GM12878 (cell line): ENCODE data around the gene PCBD1. TPM values are rescaled to one million over a fixed set of nuclear protein-coding genes. Genes with fewer than 3 reads are reported as not detected.

Experiments used
- ATAC-seq: fragments of 200-7000 bp; cut with Tn5 transposase; 3 replicates; pipeline ENCODE4 v1.9.1; 2020; ENCODE audit warnings: mild to moderate bottlenecking, moderate library complexity
- BruUV-seq: library from RNA; stranded (reverse); fragments of 400-500 nt; replicated peaks from 2 replicates; lab custom pipeline; 2021; lab: Mats Ljungman, UMichigan
- CTCF ChIA-PET: fragments of 300-600 bp; sonication (Branson Sonifier 250); formaldehyde crosslinking; extraction: SDS; loops from one replicate; lab custom pipeline; 2021; ENCODE audit warnings: inconsistent platforms; lab: Yijun Ruan, JAX
- POLR2A ChIA-PET: fragments of 350-600 bp; formaldehyde crosslinking; extraction: SDS; loops from one replicate; lab custom pipeline; 2021; ENCODE audit warnings: inconsistent platforms; lab: Charles Lee
- RAD21 ChIA-PET: fragments of 300-600 bp; sonication (Branson Sonifier 250); formaldehyde crosslinking; loops from one replicate; lab custom pipeline; 2023; ENCODE audit warnings: antibody characterized with exemption; ENCODE audit not compliant: unreplicated experiment; lab: Charles Lee
- SMC1A ChIA-PET: fragments of 300-600 bp; sonication (Branson Sonifier 250); formaldehyde crosslinking; loops from one replicate; lab custom pipeline; 2023; ENCODE audit not compliant: unreplicated experiment, uncharacterized antibody; lab: Charles Lee
- DNase-seq: peaks from one replicate; pipeline ENCODE4 v3.0.0-alpha.2; 2011; ENCODE audit warnings: low read depth, low spot score
- FAIRE-seq: peaks from 3 replicates; lab custom pipeline; 2011; peaks lifted over from hg19 to GRCh38; lab: Jason Lieb, UNC
- H2AFZ ChIP-seq: 2 replicates; pipeline ENCODE4 v1.6.0; 2011; ENCODE audit warnings: low read depth, low read length, control low read depth; ENCODE audit not compliant: control insufficient read depth
- H3K27ac ChIP-seq: 2 replicates; pipeline ENCODE4 v1.5.1; 2011; ENCODE audit warnings: control low read depth; ENCODE audit not compliant: control insufficient read depth, insufficient read depth
- H3K27me3 ChIP-seq, 2 experiments: replicated peaks in 1 of 2; 2 replicates each; pipeline versions ENCODE4 v1.6.0 to v1.6.1; 2011; ENCODE audit warnings: low read length in 1 of 2; ENCODE audit not compliant: control insufficient read depth in 2 of 2, insufficient read depth in 2 of 2
- H3K36me3 ChIP-seq, 2 experiments: 2 replicates each; pipeline ENCODE4 v1.5.1; 2011; ENCODE audit warnings: low read length in 1 of 2; ENCODE audit not compliant: control insufficient read depth in 2 of 2, insufficient read depth in 2 of 2
- H3K4me1 ChIP-seq: 2 replicates; pipeline ENCODE4 v1.6.1; 2011; ENCODE audit warnings: mild to moderate bottlenecking, low read length, moderate library complexity, mixed read lengths; ENCODE audit not compliant: control insufficient read depth, insufficient read depth
- H3K4me2 ChIP-seq: 2 replicates; pipeline ENCODE4 v1.6.0; 2011; ENCODE audit warnings: control low read depth; ENCODE audit not compliant: control insufficient read depth, insufficient read depth
- H3K4me3 ChIP-seq: fragments of 200-600 bp; sonication (generic); 2 replicates; pipeline ENCODE4 v1.5.1; 2016
- H3K79me2 ChIP-seq: 2 replicates; pipeline ENCODE4 v1.6.0; 2011; ENCODE audit warnings: low read length; ENCODE audit not compliant: control insufficient read depth, insufficient read depth
- H3K9ac ChIP-seq: 2 replicates; pipeline ENCODE4 v1.8.0; 2011; ENCODE audit warnings: low read length, control low read depth, mixed read lengths; ENCODE audit not compliant: control insufficient read depth, insufficient read depth
- H3K9me3 ChIP-seq: replicated peaks from 3 replicates; pipeline ENCODE4 v1.5.1; 2011; ENCODE audit warnings: mild to moderate bottlenecking, low read length; ENCODE audit not compliant: control insufficient read depth, insufficient read depth
- H4K20me1 ChIP-seq: 2 replicates; pipeline ENCODE4 v1.6.0; 2011; ENCODE audit not compliant: control insufficient read depth, insufficient read depth
- ASH2L ChIP-seq: fragments of 300-600, 200-600 bp; sonication (generic); IDR thresholded peaks from 2 replicates; pipeline ENCODE4 v1.6.1; 2017; ENCODE audit warnings: low read depth, mild to moderate bottlenecking, borderline replicate concordance
- BRCA1 ChIP-seq: IDR thresholded peaks from 2 replicates; pipeline ENCODE4 v1.6.1; 2011; ENCODE audit warnings: low read depth, low read length, improper control_type of control experiment
- HCFC1 ChIP-seq: fragments of 150-350 bp; IDR thresholded peaks from 2 replicates; pipeline ENCODE4 v1.6.1; 2014; ENCODE audit warnings: low read length
- KDM1A ChIP-seq: fragments of 200-600 bp; sonication (generic); IDR thresholded peaks from 2 replicates; pipeline ENCODE4 v1.6.1; 2016; ENCODE audit warnings: borderline replicate concordance
- NBN ChIP-seq: fragments of 450-650 bp; IDR thresholded peaks from 2 replicates; pipeline ENCODE4 v1.6.1; 2016
- NKRF ChIP-seq: fragments of 450-650 bp; conservative IDR thresholded peaks from 2 replicates; pipeline ENCODE4 v1.6.1; 2017; ENCODE audit warnings: mild to moderate bottlenecking, moderate library complexity
- PML ChIP-seq: IDR thresholded peaks from 2 replicates; pipeline ENCODE4 v1.6.1; 2012; ENCODE audit warnings: low read length, inconsistent platforms
- ZNF217 ChIP-seq: fragments of 450-650 bp; IDR thresholded peaks from 2 replicates; pipeline ENCODE4 v1.6.1; 2017; ENCODE audit warnings: antibody characterized with exemption, mild to moderate bottlenecking
- WGBS: methylation state at CpG from one replicate; pipeline ENCODE4 v1.1.6; 2016; ENCODE audit warnings: low lambda C conversion rate; ENCODE audit not compliant: insufficient replicate concordance, insufficient coverage; ENCODE audit errors: missing lambda C conversion rate; 5-methylcytosine and 5-hydroxymethylcytosine counted together
- in situ Hi-C: fragments of 300-500 bp; cut with MboI; formaldehyde crosslinking; loops from 9 replicates; pipeline ENCODE4 v1.14.3; 2018; ENCODE audit warnings: mixed read lengths
- intact Hi-C: fragments of 100-400 bp; cut with micrococcal nuclease; formaldehyde crosslinking; loops from one replicate; pipeline ENCODE4 v1.14.2; 2022; ENCODE audit not compliant: unreplicated experiment
- polyA plus RNA-seq, 11 experiments: library from polyadenylated mRNA; depleted of rRNA in 4 of 11; unstranded in 6 of 11; stranded (reverse) in 5 of 11; fragments of >200 nt; fragmentation: Nextera tagmentation in 4 of 11; fragmentation: Illumina TruSeq in 1 of 11; extraction: Ambion mirVana in 4 of 11; extraction: Trizol in 1 of 11; gene quantifications; 1 replicate in 1 of 11; 2 replicates in 10 of 11; pipeline versions ENCODE4 v1.2.1 to v1.2.3, GENCODE V29; 2011 to 2016; ENCODE audit warnings: inconsistent platforms in 2 of 11, missing spikeins in 2 of 11, low read depth in 1 of 11
- total RNA-seq, 4 experiments: library from RNA; depleted of rRNA in 3 of 4; stranded (reverse); fragments of >200 nt in 3 of 4; fragmentation: Illumina TruSeq in 1 of 4; extraction: Trizol in 1 of 4; gene quantifications; 2 replicates each; pipeline versions ENCODE4 v1.2.1 to v1.2.3, GENCODE V29; 2013 to 2021

The PCBD1 gene
- total and polyA plus RNA-seq, 10 of the 15 experiments (the other 5 are each of a cell fraction or from before 2014, with no cell fraction given) = 5.6 to 66.8 (median 34.2) TPM

- TF ChIP-seq KDM1A (no peak), ASH2L (no peak), HCFC1 (no peak), BRCA1 (no peak)
- TF ChIP-seq, all 136 proteins: peak for 0
Observed at GRCh38 chr10:70885931-70886903, 2.1 kb downstream of the PCBD1 start (continued).

GRCh38 chr10:70885481-70885880 is 2.9 kb downstream of the PCBD1 start:
- Histone ChIP-seq H3K4me3 (no peak overlapping the region), H3K79me2 (no peaks in the 10 kb centered on the region), H3K27ac (no peak overlapping the region), H3K9me3 (no peaks in the 10 kb centered on the region), H3K27me3 (no peaks in the 10 kb centered on the region), H3K36me3 (peaks cover 0 to 1% of the 10 kb centered on the region in 2 experiments; a peak in 3 of 4 replicates), H3K9ac (no peak overlapping the region), H3K4me1 (peaks cover 6% of the 10 kb centered on the region; the same call in 1 of the 2 replicates), H2AFZ (no peak overlapping the region), H3K4me2 (no peak overlapping the region), H4K20me1 (no peaks in the 10 kb centered on the region)
- FAIRE-seq (no peak), DNase-seq (no peak), ATAC-seq (no peak)
- in situ Hi-C loops = loop anchor here (10.0 kb wide), 1 partner anchor 421 kb away; no protein-coding TSS in a partner anchor
- SMC1A ChIA-PET = no interaction called here
- BruUV-seq = no TSS peak
- CTCF ChIA-PET = no interaction called here
- intact Hi-C loops = loop anchor here (10.0 kb wide), 1 partner anchor 421 kb away; no protein-coding TSS in a partner anchor
- POLR2A ChIA-PET = no interaction called here
- 88% methylated on average over 4 of the region's 4 CpGs for WGBS
- TF ChIP-seq NBN = no peak
- TF ChIP-seq ZNF217 = no peak
- no peak for TF ChIP-seq NKRF
- TF ChIP-seq PML = no peak
- RAD21 ChIA-PET = no interaction called here
